Fibroblast of pulmonary artery (primary cell): ENCODE results near the gene HINT3.

ENCODE experiments used
- DNase-seq: peaks from one replicate; pipeline ENCODE4 v3.0.0-alpha.2; 2010; ENCODE audit warnings: low read depth
- H3K4me3 ChIP-seq: replicated peaks from 2 replicates; pipeline ENCODE4 v1.5.1; 2011; ENCODE audit warnings: low read depth, mild to moderate bottlenecking, control low read depth, low read length, moderate library complexity
- CTCF ChIP-seq: IDR thresholded peaks from 2 replicates; pipeline ENCODE4 v1.5.1; 2011; ENCODE audit warnings: mild to moderate bottlenecking, control low read depth, low read length, inconsistent platforms; ENCODE audit errors: missing control alignments

HINT3 gene

GRCh38 chr6:125974214-125974866, 17.8 kb downstream of the HINT3 start:
- peak; percentile 85 for DNase-seq
- H3K4me3 ChIP-seq, result no peak overlapping the region
- TF ChIP-seq CTCF, result peak; percentile 50

GRCh38 chr6:125979101-125979500, 22.5 kb downstream of the HINT3 start:
- no peak overlapping the region for H3K4me3 ChIP-seq
- no peak for TF ChIP-seq CTCF
- DNase-seq, result no peak

GRCh38 chr6:125981571-125982185, 25.1 kb downstream of the HINT3 start:
- H3K4me3 ChIP-seq, result no peak overlapping the region
- TF ChIP-seq CTCF, result no peak
- DNase-seq, result no peak

GRCh38 chr6:125983246-125983945, 26.8 kb downstream of the HINT3 start:
- H3K4me3 ChIP-seq, result no peak overlapping the region
- peak; percentile 62 for DNase-seq
- no peak for TF ChIP-seq CTCF

GRCh38 chr6:125984311-125984710, 27.7 kb downstream of the HINT3 start:
- H3K4me3 ChIP-seq, result no peak overlapping the region
- no peak for TF ChIP-seq CTCF
- DNase-seq, result peak; percentile 41

GRCh38 chr6:125985522-125985921, 29.0 kb downstream of the HINT3 start:
- peak overlapping the region; percentile 93 for H3K4me3 ChIP-seq
- TF ChIP-seq CTCF, result no peak
- no peak for DNase-seq
